Measurements from ENCODE around the gene ZNF774. TPM values are rescaled to one million over a fixed set of nuclear protein-coding genes. Genes with fewer than 3 reads are reported as not detected.
"Not testable (repeated sequence)": the region's sequence is repeated elsewhere in the genome, so short reads cannot be mapped to it uniquely, and the experiment has no call there.

Gene ZNF774
- total RNA-seq, 1 donor from 2014 or later = 1.2 TPM

- Mint-ChIP-seq H3K27me3 (no peaks in the 10 kb centered on the region), H3K4me3 (no peak overlapping the region), H3K36me3 (ENCODE audit: low read depth) (no peaks in the 10 kb centered on the region), H3K27ac (no peak overlapping the region), H3K4me1 (peaks cover 4% of the 10 kb centered on the region), H3K9me3 (no peaks in the 10 kb centered on the region)
- no peak for DNase-seq
- intact Hi-C loops (cut with micrococcal nuclease) = loop anchor here (10.0 kb wide), 1 partner anchor 268 kb away; no protein-coding TSS in a partner anchor
Observed at GRCh38 chr15:90326441-90326840, 25.6 kb upstream of the ZNF774 start.

GRCh38 chr15:90327311-90327710, 24.8 kb upstream of the ZNF774 start:
- no peaks in the 10 kb centered on the region for H3K36me3 Mint-ChIP-seq (ENCODE audit: low read depth)
- intact Hi-C loops (cut with micrococcal nuclease) = loop anchor here (10.0 kb wide), 1 partner anchor 267 kb away; no protein-coding TSS in a partner anchor
- no peak overlapping the region for H3K4me3 Mint-ChIP-seq
- DNase-seq = no peak
- H3K27me3 Mint-ChIP-seq = no peaks in the 10 kb centered on the region
- H3K27ac Mint-ChIP-seq = no peak overlapping the region
- H3K4me1 Mint-ChIP-seq = peaks cover 4% of the 10 kb centered on the region
- H3K9me3 Mint-ChIP-seq = no peaks in the 10 kb centered on the region

GRCh38 chr15:90334304-90334731, 17.8 kb upstream of the ZNF774 start:
- intact Hi-C loops (cut with micrococcal nuclease) = no loop called here
- Mint-ChIP-seq H3K4me1 (peaks cover 8% of the 10 kb centered on the region), H3K4me3 (no peak overlapping the region), H3K27me3 (no peaks in the 10 kb centered on the region), H3K27ac (no peak overlapping the region), H3K9me3 (no peaks in the 10 kb centered on the region), H3K36me3 (ENCODE audit: low read depth) (no peaks in the 10 kb centered on the region)
- no peak for DNase-seq

GRCh38 chr15:90336705-90337141, 15.4 kb upstream of the ZNF774 start:
- peak; percentile 74 for DNase-seq
- intact Hi-C loops (cut with micrococcal nuclease) = no loop called here
- no peaks in the 10 kb centered on the region for H3K36me3 Mint-ChIP-seq (ENCODE audit: low read depth)
- H3K4me3 Mint-ChIP-seq = no peak overlapping the region
- H3K27ac Mint-ChIP-seq = peak overlapping the region; percentile 10
- H3K4me1 Mint-ChIP-seq = peaks cover 8% of the 10 kb centered on the region
- no peaks in the 10 kb centered on the region for H3K27me3 Mint-ChIP-seq
- no peaks in the 10 kb centered on the region for H3K9me3 Mint-ChIP-seq

- Mint-ChIP-seq H3K4me3 (no peak overlapping the region), H3K4me1 (peaks cover 9% of the 10 kb centered on the region), H3K27ac (no peak overlapping the region), H3K36me3 (ENCODE audit: low read depth) (no peaks in the 10 kb centered on the region), H3K27me3 (no peaks in the 10 kb centered on the region), H3K9me3 (no peaks in the 10 kb centered on the region)
- intact Hi-C loops (cut with micrococcal nuclease) = no loop called here
- DNase-seq = no peak
Observed at GRCh38 chr15:90337256-90337655, 14.8 kb upstream of the ZNF774 start.

- H3K4me3 Mint-ChIP-seq = no peak overlapping the region
- DNase-seq = no peak
- no peaks in the 10 kb centered on the region for H3K36me3 Mint-ChIP-seq (ENCODE audit: low read depth)
- no peaks in the 10 kb centered on the region for H3K9me3 Mint-ChIP-seq
- peaks cover 16% of the 10 kb centered on the region for H3K4me1 Mint-ChIP-seq
- H3K27ac Mint-ChIP-seq = no peak overlapping the region
- no peaks in the 10 kb centered on the region for H3K27me3 Mint-ChIP-seq
- intact Hi-C loops (cut with micrococcal nuclease) = no loop called here
Observed at GRCh38 chr15:90338532-90338931, 13.6 kb upstream of the ZNF774 start.

GRCh38 chr15:90340345-90340744, 11.7 kb upstream of the ZNF774 start:
- DNase-seq = no peak
- H3K9me3 Mint-ChIP-seq = peaks cover 3% of the 10 kb centered on the region
- intact Hi-C loops (cut with micrococcal nuclease) = no loop called here
- no peaks in the 10 kb centered on the region for H3K27me3 Mint-ChIP-seq
- H3K27ac Mint-ChIP-seq = no peak overlapping the region
- H3K4me3 Mint-ChIP-seq = no peak overlapping the region
- H3K36me3 Mint-ChIP-seq (ENCODE audit: low read depth) = no peaks in the 10 kb centered on the region
- H3K4me1 Mint-ChIP-seq = peaks cover 16% of the 10 kb centered on the region

GRCh38 chr15:90343302-90343790, 8.7 kb upstream of the ZNF774 start:
- intact Hi-C loops (cut with micrococcal nuclease) = no loop called here
- peaks cover 7% of the 10 kb centered on the region for H3K4me1 Mint-ChIP-seq
- H3K36me3 Mint-ChIP-seq (ENCODE audit: low read depth) = no peaks in the 10 kb centered on the region
- H3K9me3 Mint-ChIP-seq = peaks cover 3% of the 10 kb centered on the region
- no peaks in the 10 kb centered on the region for H3K27me3 Mint-ChIP-seq
- H3K4me3 Mint-ChIP-seq = no peak overlapping the region
- no peak overlapping the region for H3K27ac Mint-ChIP-seq
- no peak for DNase-seq

- H3K36me3 Mint-ChIP-seq (ENCODE audit: low read depth) = no peaks in the 10 kb centered on the region
- peaks cover 2% of the 10 kb centered on the region for H3K27me3 Mint-ChIP-seq
- intact Hi-C loops (cut with micrococcal nuclease) = no loop called here
- DNase-seq = no peak
- peaks cover 7% of the 10 kb centered on the region for H3K4me1 Mint-ChIP-seq
- no peak overlapping the region for H3K4me3 Mint-ChIP-seq
- H3K27ac Mint-ChIP-seq = no peak overlapping the region
- peaks cover 3% of the 10 kb centered on the region for H3K9me3 Mint-ChIP-seq
Observed at GRCh38 chr15:90344662-90345061, 7.4 kb upstream of the ZNF774 start.

GRCh38 chr15:90345857-90346256, 6.2 kb upstream of the ZNF774 start:
- no peaks in the 10 kb centered on the region for H3K36me3 Mint-ChIP-seq (ENCODE audit: low read depth)
- H3K4me1 Mint-ChIP-seq = peaks cover 7% of the 10 kb centered on the region
- H3K9me3 Mint-ChIP-seq = peaks cover 3% of the 10 kb centered on the region
- intact Hi-C loops (cut with micrococcal nuclease) = no loop called here
- DNase-seq = no peak
- H3K4me3 Mint-ChIP-seq = no peak overlapping the region
- no peak overlapping the region for H3K27ac Mint-ChIP-seq
- peaks cover 8% of the 10 kb centered on the region for H3K27me3 Mint-ChIP-seq

GRCh38 chr15:90347431-90348065, 4.5 kb upstream of the ZNF774 start:
- H3K27me3 Mint-ChIP-seq; H3K4me1 Mint-ChIP-seq; H3K9me3 Mint-ChIP-seq; H3K27ac Mint-ChIP-seq; DNase-seq; H3K4me3 Mint-ChIP-seq; intact Hi-C loops (cut with micrococcal nuclease); H3K36me3 Mint-ChIP-seq (ENCODE audit: low read depth): not testable (repeated sequence)

GRCh38 chr15:90348456-90348855, 3.6 kb upstream of the ZNF774 start:
- Mint-ChIP-seq H3K4me1 (peaks cover 6% of the 10 kb centered on the region), H3K36me3 (ENCODE audit: low read depth) (no peaks in the 10 kb centered on the region), H3K4me3 (no peak overlapping the region), H3K27me3 (peaks cover 8% of the 10 kb centered on the region), H3K27ac (no peak overlapping the region), H3K9me3 (peaks cover 3% of the 10 kb centered on the region)
- intact Hi-C loops (cut with micrococcal nuclease) = no loop called here
- DNase-seq = no peak

GRCh38 chr15:90349072-90349471, 3.0 kb upstream of the ZNF774 start:
- Mint-ChIP-seq H3K9me3 (no peaks in the 10 kb centered on the region), H3K4me1 (peaks cover 6% of the 10 kb centered on the region), H3K36me3 (ENCODE audit: low read depth) (no peaks in the 10 kb centered on the region), H3K27me3 (peaks cover 8% of the 10 kb centered on the region), H3K4me3 (no peak overlapping the region), H3K27ac (no peak overlapping the region)
- DNase-seq = no peak
- intact Hi-C loops (cut with micrococcal nuclease) = no loop called here

GRCh38 chr15:90349821-90350220, 2.3 kb upstream of the ZNF774 start:
- Mint-ChIP-seq H3K27ac (no peak overlapping the region), H3K27me3 (peaks cover 8% of the 10 kb centered on the region), H3K4me3 (no peak overlapping the region), H3K36me3 (ENCODE audit: low read depth) (no peaks in the 10 kb centered on the region), H3K4me1 (peaks cover 6% of the 10 kb centered on the region), H3K9me3 (no peaks in the 10 kb centered on the region)
- intact Hi-C loops (cut with micrococcal nuclease) = no loop called here
- DNase-seq = no peak

All from activated CD4-positive, alpha-beta T cell treated with anti-CD3 and anti-CD28 coated beads, Interleukin-2, amount 10 ng/mL, durations not matched to agents 24 days and 14 days (primary cell).